HG03571 (cell line): ENCODE data around the gene THSD7A.

Experiments
- ATAC-seq: cut with Tn5 transposase; IDR thresholded peaks from one replicate; pipeline ENCODE4 v1.9.1; 2021; ENCODE audit not compliant: unreplicated experiment

Gene THSD7A

DNA sequence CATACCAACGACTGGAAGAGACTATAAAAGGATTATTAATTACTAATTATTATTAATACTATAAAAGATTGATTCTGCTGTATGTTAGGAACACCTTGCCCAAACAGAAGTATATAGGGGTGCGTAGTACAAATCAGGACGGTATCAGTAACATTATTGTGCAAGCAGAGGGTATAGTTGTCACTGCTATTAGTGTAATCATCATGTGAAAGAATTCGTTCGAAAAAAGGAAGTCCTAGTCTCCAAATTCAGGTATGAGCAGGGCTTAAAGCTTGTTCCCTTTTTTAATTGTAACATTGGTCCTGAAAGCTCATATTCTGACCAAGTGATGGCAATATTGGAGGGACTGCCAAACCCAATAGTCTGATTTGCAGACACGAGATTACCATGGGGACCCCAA lies 81.8 kb downstream of the THSD7A start:
- no peak for ATAC-seq

DNA sequence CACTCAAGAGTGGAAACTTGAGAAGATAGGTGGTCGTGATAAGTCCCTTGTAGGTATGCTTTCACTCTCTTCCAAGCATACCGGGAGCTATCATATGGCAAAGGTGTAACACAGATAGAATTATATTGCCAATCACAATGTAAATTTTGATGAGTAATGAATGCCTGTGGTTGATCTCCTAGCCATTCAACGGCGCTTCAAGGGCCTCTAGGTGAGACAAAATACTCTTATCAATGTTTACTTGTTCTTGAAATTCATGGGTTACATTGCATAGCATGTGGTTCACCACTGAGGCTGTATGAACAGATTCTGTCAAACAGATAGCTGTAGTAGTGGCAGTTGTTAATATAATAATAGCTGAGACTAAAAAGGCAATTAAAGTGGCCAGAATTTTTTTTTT lies 82.4 kb downstream of the THSD7A start:
- ATAC-seq, result no peak

DNA sequence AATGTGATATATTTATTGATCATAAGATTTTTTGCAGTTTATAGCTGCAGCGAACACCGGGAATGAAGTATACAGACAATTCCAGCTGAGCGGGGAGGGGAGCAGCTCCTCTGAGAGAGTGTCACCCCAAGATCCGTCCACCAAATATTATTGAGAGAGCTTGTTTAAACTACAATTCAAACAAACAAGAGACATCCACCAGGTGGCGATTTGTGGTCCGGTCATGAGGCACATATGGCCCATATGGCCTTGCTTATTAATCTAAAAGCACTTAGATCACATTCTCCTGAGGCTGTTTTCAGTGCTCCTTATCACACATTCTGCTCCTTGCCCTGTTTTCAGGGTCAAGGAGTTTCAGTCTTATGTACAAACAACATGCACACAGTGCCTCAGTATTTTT lies 83.1 kb downstream of the THSD7A start:
- ATAC-seq, result no peak

DNA sequence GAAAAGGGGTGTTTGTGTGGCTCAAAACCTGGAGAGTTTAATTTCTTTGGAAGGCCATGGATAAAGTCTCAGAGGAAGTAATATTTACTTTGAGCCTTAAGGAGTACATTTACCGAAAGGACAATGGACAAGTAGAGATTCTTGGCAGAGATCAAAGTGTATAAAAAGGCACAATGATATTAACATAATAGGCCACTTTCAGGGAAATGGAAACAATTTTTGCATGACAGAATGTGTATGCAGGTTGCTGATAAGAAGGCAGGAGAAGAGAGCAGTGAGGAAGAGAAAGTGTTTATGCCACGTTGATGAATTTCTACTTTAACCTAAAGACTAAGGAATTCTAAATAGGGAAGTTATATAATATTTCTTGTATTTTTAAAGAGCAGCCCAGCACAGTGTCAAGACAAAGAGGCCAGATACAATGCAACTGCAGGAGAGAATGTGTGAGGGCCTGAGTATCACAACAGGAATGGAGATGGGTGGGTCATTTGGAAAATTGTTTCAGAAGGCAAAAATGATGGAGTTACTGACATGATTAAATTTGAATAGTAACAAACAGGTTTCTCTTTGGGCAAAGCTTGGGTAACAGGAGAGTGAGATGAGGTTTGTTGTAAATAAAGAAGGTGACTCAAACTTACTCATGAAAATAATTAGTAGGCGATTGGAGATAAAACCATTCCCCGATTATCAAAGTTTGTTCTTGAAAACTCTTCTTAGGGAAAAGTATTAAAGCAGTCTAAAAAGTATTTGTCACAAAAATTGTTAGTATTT lies 84.1 kb downstream of the THSD7A start:
- no peak for ATAC-seq

DNA sequence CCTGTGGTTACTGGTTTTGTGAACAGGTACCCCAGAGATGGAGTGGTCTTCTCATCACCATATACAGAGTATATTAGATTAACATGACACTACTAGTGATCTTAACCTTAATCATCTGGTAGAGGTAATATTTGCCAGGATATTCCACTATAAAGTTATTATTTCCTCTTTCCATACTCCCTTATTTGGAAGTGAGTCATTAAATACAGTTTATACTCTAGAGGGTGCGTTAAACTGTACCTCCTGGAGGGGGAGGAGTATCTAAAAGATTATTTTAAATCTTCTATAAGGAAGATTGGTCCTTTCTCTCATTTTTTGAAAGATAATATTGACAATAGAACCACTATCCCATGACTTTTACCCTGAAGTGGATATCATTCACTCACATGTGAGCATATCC lies 85.4 kb downstream of the THSD7A start:
- no peak for ATAC-seq

DNA sequence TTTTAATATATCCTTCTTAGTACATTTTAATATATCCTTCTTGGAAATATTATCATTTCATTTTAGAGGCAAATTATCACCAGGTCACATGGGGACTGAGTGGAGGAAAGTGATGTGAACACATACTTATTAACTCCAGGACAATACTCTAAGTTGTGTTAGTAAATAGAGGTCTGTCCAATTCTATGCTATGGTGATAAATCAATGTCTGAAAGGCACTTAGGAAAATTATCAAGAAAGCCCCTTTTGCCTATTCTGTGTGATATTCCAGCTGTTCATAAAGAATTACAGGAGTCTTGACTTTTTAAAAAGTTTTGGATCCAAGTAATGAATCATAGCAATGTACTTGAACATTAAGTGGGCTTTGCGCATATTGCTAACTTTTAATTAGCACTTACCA lies 88.5 kb downstream of the THSD7A start:
- ATAC-seq, result no peak

DNA sequence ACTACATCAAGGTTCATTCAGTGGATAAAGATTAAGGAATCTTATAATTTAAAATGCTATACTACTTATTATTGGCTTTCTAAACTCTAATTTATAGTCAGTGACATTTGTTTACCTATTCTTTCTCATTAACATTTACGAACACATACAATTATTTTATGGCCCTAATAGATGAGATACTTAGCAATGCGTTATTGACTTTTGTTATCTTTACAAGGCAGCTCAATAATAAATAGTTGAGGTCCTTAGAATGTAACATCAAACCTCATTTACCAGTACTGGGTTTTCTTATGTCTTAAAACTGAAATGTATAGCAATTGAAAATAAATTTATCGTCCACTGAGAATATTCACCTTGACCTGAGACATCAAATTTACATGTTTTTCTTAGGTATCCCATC lies 89.0 kb downstream of the THSD7A start:
- ATAC-seq, result no peak

DNA sequence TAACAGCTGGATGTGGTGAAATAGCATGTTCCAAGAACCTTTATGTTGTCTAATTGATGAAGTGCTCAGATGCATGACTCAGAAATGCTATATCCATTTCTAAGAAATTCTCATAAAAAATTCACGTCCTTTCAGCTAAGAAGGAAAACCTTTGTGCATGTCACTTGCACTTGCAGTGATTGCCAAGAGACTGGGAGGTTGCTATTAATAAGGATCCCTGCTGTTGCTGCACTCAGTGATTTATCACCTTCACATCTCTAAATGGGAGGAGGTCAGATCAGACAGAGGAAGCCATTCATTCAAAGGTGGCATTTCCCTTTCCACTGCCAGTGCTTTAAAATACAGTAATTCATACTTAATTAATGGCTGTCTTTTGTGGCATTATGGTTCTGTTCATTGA lies 89.5 kb downstream of the THSD7A start:
- no peak for ATAC-seq

DNA sequence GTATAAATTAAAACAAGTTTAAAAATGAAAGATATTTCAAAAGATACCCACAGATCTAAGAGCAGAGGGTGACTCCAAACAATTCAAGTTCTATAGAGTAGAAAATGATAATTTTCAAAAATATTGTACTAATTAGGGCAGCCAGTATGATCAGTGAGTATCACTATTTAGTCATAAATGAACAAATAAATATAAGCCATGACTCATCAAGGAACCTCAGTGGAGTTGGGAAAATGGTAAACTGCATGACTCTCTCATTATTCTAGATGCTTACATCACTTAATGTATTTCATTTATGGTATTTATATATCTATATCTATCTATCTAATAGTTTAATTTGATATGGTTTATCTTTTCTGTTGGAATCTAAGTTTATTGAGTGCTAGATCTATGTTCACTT lies 94.3 kb downstream of the THSD7A start:
- no peak for ATAC-seq

DNA sequence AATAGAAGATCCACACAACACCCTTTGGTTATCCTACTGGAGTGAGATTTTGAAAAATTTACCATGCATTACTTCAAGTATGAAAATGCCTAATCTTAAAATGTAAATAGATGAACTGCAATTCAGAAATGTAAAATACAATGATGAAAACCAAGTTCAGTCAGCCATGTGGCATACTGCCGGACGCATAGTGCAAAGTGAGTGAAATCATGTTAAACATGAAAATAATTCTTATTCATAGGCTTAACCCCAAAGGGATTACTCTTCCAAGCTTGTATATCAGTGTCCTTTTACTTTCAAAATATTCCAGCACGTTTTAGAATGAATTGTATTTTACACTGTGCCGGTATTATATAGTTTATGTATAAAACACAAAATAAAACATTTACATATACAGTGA lies 99.8 kb downstream of the THSD7A start:
- no peak for ATAC-seq

DNA sequence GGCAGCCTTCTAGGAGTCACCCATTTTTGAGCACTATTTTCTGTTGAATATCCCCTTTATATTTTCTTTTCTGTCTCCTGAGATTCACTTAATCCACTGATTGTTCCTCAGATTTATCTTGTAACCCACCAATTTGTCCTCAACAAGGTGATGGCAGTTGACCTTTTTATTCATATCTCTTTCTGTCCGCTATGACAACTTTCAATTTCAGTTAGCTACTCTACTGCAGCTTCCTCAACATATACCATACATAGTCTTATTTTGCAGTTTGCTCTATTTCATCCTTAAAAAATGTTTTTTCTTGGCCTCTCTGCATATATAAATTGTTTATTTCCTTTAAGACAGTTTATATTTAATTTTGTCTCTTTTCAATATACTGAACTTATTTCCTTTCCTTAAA lies 101.3 kb downstream of the THSD7A start:
- no peak for ATAC-seq

DNA sequence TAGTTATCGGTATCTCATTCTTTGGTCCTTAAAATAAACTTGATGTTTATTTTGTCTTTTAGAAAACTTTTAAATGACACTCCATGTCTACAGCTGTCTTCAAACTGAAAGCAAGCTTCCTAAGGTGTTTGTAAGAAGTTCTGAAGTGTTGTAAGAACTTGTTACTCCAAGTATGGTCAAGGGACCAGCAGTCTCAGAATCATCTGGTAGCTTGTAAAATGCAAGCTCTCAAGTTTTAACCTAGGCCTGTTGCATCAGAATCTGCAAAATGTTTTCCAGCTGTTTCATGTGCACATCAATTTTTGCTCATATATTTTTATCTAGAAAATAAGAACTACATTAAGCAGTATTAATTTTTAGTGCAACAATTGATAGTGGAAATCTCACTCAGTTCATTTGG lies 104.1 kb downstream of the THSD7A start:
- no peak for ATAC-seq

DNA sequence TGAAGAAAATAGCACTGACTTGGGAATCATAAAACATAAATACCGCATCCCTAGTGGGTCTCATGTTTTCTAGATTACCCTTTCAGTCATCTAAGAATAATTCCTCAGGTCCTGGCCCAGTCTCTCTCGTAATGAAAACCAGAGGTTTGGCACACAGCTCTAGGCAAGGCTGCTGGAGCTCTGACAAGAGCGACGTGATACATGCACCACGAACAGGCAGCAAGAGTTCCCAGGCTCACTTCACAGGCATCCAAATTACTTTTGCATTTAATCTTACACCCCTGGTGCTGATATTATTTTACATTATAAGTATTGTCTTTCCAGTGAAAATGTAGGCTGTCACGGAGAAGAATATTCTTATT lies 105.2 kb downstream of the THSD7A start:
- ATAC-seq, result no peak

DNA sequence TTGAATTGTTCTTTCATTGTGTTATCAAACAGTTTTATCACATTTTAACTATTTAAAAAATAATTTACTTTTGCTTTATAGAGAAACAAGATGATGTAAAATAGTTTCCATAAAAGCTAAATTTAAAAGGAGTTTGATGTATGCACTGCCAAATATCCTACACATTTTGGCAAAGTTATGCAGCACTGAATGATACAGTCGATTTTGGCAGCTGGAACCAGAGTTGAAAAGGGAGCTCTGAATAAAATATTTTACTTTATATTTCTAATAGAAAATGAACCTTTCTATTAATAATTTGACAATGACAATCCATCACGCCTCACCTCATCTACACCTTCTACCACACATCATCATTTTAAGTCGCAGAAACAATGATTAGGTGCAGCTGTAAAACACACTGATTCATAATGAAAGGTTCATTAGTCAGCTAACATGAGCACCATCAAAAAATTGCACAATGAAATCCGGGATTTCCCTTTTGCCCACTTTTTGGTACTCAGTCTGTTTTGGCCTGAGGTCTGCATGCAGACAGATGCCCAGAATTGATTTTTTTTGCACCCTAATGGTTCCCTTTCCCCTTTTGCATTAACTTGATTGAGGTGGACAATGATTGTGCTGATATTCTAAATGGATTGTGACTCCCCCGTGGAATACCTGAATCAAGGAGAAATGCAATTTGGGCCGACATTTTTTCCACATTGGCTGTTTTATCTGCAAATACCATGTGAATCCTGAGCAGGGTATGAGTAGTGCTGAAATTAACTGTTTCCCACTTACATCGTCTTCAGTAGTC lies 105.8 kb downstream of the THSD7A start:
- ATAC-seq, result no peak

DNA sequence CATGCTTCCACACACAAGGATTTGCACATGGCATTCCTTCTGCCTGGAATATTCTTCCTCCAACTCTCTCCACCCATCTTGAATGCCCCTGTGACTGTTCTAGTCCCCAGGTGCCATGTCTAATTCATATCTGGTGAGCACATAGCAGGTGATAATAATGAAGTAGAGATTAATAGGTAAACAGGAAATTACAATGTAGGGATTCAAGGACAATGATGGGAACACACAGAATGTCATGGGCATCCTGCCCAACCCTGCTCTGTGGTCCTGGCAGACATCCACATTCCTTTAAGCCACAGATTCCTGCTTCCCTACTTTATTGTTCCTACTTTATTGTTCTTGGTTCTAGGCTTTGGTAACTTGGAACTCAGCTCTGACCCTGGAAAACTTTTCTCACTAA lies 115.8 kb downstream of the THSD7A start:
- ATAC-seq, result no peak

DNA sequence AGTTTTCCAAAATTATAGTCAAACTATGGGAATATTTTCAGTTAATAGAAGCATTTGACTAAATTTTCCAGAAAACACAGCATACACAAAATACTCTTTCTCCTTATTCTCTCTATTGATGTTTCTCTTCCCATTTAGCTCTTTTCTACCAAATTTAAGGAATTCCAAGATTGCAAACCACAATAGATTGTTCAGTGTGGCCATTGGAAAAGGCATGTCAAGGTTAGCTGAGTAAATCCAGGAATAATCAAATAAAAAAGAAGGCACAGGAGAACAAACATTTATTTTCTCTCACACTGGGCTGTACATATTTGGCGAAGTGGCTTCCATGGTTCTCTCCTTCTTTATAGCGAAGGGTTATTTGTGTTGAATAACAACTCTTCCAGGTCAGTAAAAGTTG lies 117.3 kb downstream of the THSD7A start:
- ATAC-seq, result no peak

DNA sequence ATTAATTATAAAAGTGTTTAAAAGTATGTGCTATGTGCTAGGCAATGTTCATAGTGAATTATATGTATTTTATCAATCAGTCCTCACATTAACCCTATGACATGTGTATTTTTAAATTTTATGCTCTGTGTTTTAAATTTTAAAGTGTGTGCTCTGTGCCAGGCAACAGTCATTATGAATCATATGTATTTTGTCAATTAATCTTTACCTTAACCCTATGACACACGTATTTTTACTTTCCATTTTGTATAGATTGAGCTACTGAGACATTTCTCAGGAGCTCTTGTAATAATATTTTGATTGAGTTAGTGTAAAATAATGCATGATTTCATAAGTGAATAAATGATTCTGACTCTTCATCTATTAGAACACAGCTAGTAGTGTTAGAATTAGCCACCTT lies 117.8 kb downstream of the THSD7A start:
- ATAC-seq, result no peak

DNA sequence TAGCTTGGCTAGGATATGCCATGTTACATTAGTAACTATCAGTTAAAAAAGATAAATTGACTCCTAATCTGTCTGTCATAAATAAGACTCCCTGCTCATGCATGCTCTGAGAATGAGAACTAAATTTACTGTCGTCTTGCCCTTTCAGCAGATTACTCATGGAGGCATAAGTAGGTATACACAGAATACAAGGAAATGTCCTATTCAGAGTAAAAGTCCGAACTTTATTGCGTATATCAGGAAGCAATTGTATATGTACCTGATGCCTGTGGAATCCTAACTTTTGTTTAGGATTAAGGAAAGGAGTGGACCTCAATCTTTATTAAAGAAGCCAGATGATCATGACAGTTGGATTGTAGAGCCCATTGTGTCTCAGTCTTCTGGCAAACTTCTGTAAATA lies 118.6 kb downstream of the THSD7A start:
- ATAC-seq, result no peak

DNA sequence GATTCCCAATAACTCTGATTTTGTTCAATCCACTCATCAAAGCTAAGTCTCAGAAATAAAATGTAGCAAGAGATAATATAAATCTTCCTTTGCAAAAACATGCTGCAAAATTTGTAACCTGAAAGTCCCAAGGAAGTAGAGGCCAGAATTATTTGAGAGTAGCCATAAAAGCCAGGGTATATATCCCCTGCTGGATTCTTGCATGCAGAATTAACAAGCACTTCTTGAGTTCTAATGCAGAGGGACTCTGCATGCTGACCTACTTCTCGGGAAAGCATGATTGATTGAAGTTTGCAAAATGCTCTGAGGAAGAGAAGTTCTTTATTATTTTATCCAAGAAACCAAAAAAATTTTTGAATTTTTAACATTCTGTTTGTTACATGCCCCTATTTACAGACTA lies 121.6 kb downstream of the THSD7A start:
- ATAC-seq, result no peak

DNA sequence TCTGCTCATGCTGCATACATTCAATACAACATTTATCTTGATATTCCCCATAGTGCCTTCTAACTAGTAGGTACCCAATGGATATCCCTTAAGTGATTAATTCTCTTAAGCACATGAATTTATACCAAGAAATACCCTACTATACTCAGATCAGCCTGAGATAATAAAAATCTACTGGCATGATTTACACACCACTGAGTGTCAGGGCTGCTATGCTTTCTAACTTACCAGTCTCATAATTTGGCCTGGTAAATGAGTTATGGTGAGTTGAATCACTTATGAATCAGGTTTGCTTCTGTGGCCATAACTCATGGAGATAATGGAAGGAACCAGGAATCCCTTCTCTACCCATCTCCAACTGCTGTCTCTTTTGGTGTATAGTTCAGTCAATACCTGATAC lies 122.8 kb downstream of the THSD7A start:
- ATAC-seq, result no peak

DNA sequence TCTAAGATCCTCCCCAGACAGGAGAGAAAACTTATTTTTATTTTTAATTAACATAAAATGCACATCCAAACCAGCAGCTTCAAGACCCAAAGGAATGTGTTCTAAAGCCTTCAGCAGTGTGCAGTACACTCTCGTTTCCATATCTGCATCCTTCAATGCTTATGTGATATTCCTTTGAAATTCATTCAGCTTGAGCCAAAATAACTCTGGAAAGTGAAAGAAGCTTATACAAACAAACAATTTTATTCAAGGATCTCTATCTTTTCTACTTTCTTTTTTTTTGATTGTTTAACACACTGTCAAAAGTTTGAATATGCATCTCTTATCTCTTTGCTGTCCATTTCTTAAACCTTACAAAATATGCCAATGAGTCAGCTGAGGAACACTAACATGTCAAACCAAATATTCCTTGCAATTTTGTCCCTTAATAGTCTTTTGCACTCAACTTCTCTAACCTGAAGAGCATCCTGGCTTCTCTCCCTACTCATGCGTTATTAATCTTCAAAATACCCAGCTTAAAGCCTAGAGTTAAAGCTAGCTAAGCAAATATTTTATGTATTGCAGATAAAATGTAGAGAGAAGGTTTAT lies 124.3 kb downstream of the THSD7A start:
- ATAC-seq, result no peak
